Measurements from ENCODE around the gene TANGO6. TPM values are rescaled to one million over a fixed set of nuclear protein-coding genes. Genes with fewer than 3 reads are reported as not detected.
"Not testable (repeated sequence)": the region's sequence is repeated elsewhere in the genome, so short reads cannot be mapped to it uniquely, and the experiment has no call there.

Gene TANGO6
- total RNA-seq, 2 experiments from 2014 or later: 17.1 to 18.1 TPM

- Mint-ChIP-seq H3K4me1 (ENCODE audit: low read depth) (no peaks in the 10 kb centered on the region), H3K27ac (no peak overlapping the region), H3K9me3 (no peaks in the 10 kb centered on the region), H3K36me3 (ENCODE audit: low read depth) (peaks cover 19% of the 10 kb centered on the region), H3K4me3 (no peak overlapping the region), H3K27me3 (no peaks in the 10 kb centered on the region)
- no peak for TF ChIP-seq CTCF (IDR thresholded peaks at IDR 0.05)
- H3K4me3 ChIP-seq (ENCODE audit: low read length): no peak overlapping the region
- intact Hi-C loops (cut with DNase I, micrococcal nuclease): no loop called here
- POLR2A ChIA-PET: no interaction called here
- H3K9me3 ChIP-seq (ENCODE audit: control insufficient read depth in 1 of 2, insufficient read depth in 1 of 2, low read length in 2 of 2): no peaks in the 10 kb centered on the region
- no peaks in the 10 kb centered on the region for H3K27me3 ChIP-seq (ENCODE audit: control insufficient read depth in 1 of 2, insufficient read depth in 2 of 2, low read length in 2 of 2)
- CTCF ChIA-PET: no interaction called here
- no peak overlapping the region for H3K27ac ChIP-seq (ENCODE audit: low read depth in 1 of 2, low read length in 2 of 2)
- ATAC-seq (ENCODE audit: poor library complexity) (no peak), DNase-seq (no peak)
- peaks cover 11% of the 10 kb centered on the region for H3K36me3 ChIP-seq (ENCODE audit: insufficient read depth, low read length)
- no peaks in the 10 kb centered on the region for H3K4me1 ChIP-seq (ENCODE audit: insufficient read depth, low read length)
These were observed 212.6 kb downstream of the TANGO6 start for GRCh38 chr16:69055980-69056379.

DNA sequence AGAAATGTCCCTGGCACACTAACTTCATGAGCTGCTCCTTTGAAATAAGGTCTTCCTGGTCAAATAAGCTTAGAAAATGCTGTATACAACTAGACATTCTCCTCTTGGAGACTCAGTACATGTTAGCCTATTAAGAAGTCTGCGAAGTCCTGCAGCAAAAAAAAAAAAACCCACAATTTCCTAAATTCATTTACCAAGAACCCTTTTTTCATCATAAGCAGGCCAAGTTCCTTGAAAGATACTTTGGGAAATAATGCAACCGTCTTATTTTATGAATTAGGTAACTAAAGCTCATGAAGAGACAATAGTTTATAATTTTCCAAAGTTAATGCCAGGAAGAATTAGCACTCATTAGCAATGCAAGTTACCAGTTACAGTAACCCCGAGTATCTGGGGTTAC, 213.1 kb downstream of the TANGO6 start:
- no peak for TF ChIP-seq CTCF (IDR thresholded peaks at IDR 0.05)
- ATAC-seq (ENCODE audit: poor library complexity) (no peak), DNase-seq (no peak)
- no peaks in the 10 kb centered on the region for H3K27me3 ChIP-seq (ENCODE audit: control insufficient read depth in 1 of 2, insufficient read depth in 2 of 2, low read length in 2 of 2)
- ChIA-PET POLR2A (no interaction called here), CTCF (interaction anchor here (0.5 to 0.7 kb wide), 2 partner anchors 104 to 637 kb away, joined by 3 read pairs; no protein-coding TSS in a partner anchor)
- Mint-ChIP-seq H3K27me3 (no peaks in the 10 kb centered on the region), H3K9me3 (no peaks in the 10 kb centered on the region), H3K36me3 (ENCODE audit: low read depth) (peaks cover 19% of the 10 kb centered on the region), H3K4me1 (ENCODE audit: low read depth) (no peaks in the 10 kb centered on the region), H3K4me3 (no peak overlapping the region), H3K27ac (no peak overlapping the region)
- intact Hi-C loops (cut with DNase I, micrococcal nuclease): no loop called here
- H3K4me1 ChIP-seq (ENCODE audit: insufficient read depth, low read length): no peaks in the 10 kb centered on the region
- H3K27ac ChIP-seq (ENCODE audit: low read depth in 1 of 2, low read length in 2 of 2): no peak overlapping the region
- H3K36me3 ChIP-seq (ENCODE audit: insufficient read depth, low read length): peaks cover 11% of the 10 kb centered on the region
- no peaks in the 10 kb centered on the region for H3K9me3 ChIP-seq (ENCODE audit: control insufficient read depth in 1 of 2, insufficient read depth in 1 of 2, low read length in 2 of 2)
- no peak overlapping the region for H3K4me3 ChIP-seq (ENCODE audit: low read length)

DNA sequence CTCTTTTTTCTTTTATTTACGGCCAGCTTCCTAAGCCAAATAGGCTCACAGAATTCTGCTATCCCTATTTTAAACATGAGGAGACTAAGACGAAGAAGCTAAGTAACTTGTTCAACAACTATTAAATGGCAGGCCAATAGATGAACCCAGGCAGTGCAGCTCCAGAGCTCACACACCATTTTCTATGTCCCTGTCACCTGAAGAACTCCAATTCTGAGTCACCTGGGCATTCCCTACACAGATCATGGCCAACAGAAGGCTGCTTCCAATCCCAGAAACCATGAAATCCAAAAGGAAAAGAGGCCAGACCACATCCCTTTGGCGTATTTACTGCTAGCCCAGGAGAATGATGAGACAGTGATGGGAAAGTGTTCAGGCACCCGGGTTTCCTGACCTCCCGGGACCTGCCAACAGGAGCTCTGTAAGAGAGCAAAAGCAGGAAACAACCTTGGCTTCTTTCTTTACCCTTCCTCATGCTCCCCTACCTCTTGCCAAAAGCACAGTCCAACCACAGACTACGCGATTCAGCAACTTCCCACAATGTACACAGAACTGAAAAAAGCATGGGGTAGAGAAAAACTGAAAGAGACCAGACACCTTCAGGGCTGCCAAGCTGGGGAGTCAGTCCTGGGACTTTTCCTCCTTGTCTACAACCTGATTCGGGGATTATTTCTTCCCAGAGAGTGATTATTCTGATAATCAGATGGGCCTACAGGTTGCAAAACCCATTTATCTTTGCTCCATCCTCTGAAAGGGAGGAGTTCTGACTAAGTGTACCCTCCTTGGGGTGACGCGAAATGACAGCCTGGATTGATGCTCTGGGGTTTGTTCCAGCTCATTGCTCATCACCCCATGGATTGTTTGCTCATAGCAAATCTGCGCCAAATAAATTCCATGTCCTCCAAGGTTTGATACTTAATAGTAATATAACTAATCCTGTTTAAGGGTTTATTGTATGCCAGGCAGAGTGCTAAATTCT, 214.4 kb downstream of the TANGO6 start:
- H3K36me3 ChIP-seq (ENCODE audit: insufficient read depth, low read length): peaks cover 11% of the 10 kb centered on the region
- H3K4me3 ChIP-seq (ENCODE audit: low read length): no peak overlapping the region
- intact Hi-C loops (cut with DNase I, micrococcal nuclease): no loop called here
- Mint-ChIP-seq H3K9me3 (no peaks in the 10 kb centered on the region), H3K4me3 (no peak overlapping the region), H3K27me3 (no peaks in the 10 kb centered on the region), H3K36me3 (ENCODE audit: low read depth) (peaks cover 23% of the 10 kb centered on the region), H3K4me1 (ENCODE audit: low read depth) (no peaks in the 10 kb centered on the region), H3K27ac (no peak overlapping the region)
- no peaks in the 10 kb centered on the region for H3K4me1 ChIP-seq (ENCODE audit: insufficient read depth, low read length)
- no peak overlapping the region for H3K27ac ChIP-seq (ENCODE audit: low read depth in 1 of 2, low read length in 2 of 2)
- CTCF ChIA-PET: interaction anchor here (0.6 kb wide), 1 partner anchor 1355 kb away, joined by 3 read pairs; no protein-coding TSS in a partner anchor
- TF ChIP-seq CTCF (IDR thresholded peaks at IDR 0.05): no peak
- no peaks in the 10 kb centered on the region for H3K27me3 ChIP-seq (ENCODE audit: control insufficient read depth in 1 of 2, insufficient read depth in 2 of 2, low read length in 2 of 2)
- ATAC-seq (ENCODE audit: poor library complexity) (no peak), DNase-seq (no peak)
- POLR2A ChIA-PET: no interaction called here
- H3K9me3 ChIP-seq (ENCODE audit: control insufficient read depth in 1 of 2, insufficient read depth in 1 of 2, low read length in 2 of 2): no peaks in the 10 kb centered on the region

DNA sequence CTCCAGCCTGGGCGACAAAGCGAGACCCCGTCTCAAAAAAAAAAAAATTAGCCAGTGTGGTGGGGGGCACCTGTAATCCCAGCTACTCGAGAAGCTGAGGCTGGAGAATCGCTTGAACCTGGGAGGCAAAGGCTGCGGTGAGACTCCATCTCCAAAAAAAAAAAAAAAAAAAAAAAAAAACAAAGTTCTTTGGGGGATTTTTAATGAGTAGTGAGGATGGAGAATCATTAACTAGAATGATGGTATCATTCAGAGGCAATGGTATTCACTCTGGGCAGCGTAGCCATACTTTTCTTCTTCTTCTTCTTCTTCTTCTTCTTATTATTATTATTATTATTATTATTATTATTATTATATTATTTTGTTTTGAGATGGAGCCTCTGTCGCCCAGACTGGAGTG, 220.2 kb downstream of the TANGO6 start:
- peaks cover 32% of the 10 kb centered on the region for H3K36me3 Mint-ChIP-seq (ENCODE audit: low read depth)
- H3K9me3 Mint-ChIP-seq; ATAC-seq (ENCODE audit: poor library complexity); H3K4me3 Mint-ChIP-seq; CTCF ChIA-PET; H3K4me1 Mint-ChIP-seq (ENCODE audit: low read depth); H3K9me3 ChIP-seq (ENCODE audit: control insufficient read depth in 1 of 2, insufficient read depth in 1 of 2, low read length in 2 of 2); H3K4me3 ChIP-seq (ENCODE audit: low read length); intact Hi-C loops (cut with DNase I, micrococcal nuclease); H3K4me1 ChIP-seq (ENCODE audit: insufficient read depth, low read length); H3K27me3 Mint-ChIP-seq; H3K27ac ChIP-seq (ENCODE audit: low read depth in 1 of 2, low read length in 2 of 2); DNase-seq; H3K36me3 ChIP-seq (ENCODE audit: insufficient read depth, low read length); POLR2A ChIA-PET; H3K27me3 ChIP-seq (ENCODE audit: control insufficient read depth in 1 of 2, insufficient read depth in 2 of 2, low read length in 2 of 2); H3K27ac Mint-ChIP-seq: not testable (repeated sequence)
